Embryonic facial prominence (tissue), 1 donor: ENCODE data around the gene LHFPL3.
"Not testable (repeated sequence)": the region's sequence is repeated elsewhere in the genome, so short reads cannot be mapped to it uniquely, and the experiment has no call there.

Experiments used
- DNase-seq: peaks from one replicate; pipeline ENCODE4 v3.0.0-alpha.2; 2016; ENCODE audit errors: extremely low spot score

The LHFPL3 gene

GRCh38 chr7:104894726-104895521 is 566.5 kb downstream of the LHFPL3 start:
- DNase-seq, result no peak

- no peak for DNase-seq
Observed at GRCh38 chr7:104895522-104896236, 567.3 kb downstream of the LHFPL3 start.

DNA sequence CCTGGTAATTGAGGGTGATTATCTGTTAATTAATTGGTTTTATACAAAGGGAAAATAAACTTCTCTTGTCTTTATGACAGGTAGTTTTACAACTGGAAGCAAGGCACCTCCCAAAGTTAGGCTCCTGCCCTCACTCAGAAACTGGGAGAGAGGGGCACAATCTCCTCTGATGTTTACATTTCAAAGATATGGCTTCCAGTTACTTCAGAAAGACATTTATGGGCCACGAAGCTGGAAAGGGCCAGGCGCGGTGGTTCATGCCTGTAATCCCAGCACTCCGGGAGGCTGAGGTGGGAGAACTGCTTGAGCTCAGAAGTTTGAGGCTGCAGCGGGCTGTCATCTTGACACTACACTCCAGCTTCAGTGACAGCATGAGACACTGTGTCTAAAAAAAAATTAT is 570.0 kb downstream of the LHFPL3 start:
- no peak for DNase-seq

DNA sequence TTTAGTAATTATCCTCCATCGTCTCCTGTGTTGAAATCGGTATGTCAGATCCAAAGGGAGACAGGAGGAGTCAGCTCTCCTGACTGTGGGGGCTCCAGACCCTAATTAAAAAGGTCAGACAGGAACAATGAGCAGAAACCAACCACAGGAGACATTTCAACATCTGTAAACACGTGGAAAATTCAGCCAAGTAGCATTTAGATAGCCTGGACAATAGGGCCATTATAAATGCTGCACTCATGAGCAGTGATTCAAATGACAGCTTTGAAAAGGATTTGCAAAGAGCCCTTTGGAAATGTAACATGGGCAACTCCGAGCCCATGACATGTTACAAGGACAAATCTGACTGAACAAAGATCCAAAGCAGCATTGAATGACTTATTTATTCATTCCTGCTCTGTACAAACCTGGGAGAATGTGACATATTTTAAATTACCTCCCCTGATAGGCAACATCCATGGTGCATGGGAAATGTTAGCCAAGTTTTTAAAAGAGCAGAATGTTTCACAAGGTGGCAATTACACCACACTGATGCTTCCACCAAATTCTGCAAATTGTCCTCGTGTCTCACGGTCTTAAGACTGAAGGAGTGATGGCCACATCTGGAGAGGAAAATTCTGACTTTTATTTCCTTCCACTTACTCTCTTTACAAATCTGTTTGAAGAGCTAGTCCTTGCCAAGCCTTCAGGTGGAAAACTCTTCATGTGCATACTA is 572.3 kb downstream of the LHFPL3 start:
- no peak for DNase-seq

GRCh38 chr7:104901240-104901619 is 572.8 kb downstream of the LHFPL3 start:
- no peak for DNase-seq

GRCh38 chr7:104902183-104902582 is 573.8 kb downstream of the LHFPL3 start:
- no peak for DNase-seq

- no peak for DNase-seq
Observed at GRCh38 chr7:104903044-104903443, 574.6 kb downstream of the LHFPL3 start.

DNA sequence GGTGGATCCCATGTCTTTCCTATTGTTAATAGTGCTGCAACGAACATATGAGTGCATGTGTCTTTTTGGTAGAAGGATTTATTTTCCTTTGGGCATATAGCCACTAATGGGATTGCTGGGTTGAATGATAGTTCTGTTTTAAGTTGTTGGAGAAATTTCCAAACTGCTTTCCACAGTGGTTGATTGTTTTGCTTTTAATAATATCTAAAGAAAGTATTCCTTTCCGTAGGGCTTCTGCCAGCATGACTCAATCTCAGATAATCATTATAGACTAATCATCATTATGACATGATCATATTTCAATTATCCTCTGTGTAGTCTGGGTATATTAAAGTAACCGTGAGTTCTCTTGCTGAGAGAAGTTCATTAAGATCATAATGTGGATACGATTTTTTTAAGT is 575.4 kb downstream of the LHFPL3 start:
- no peak for DNase-seq

DNA sequence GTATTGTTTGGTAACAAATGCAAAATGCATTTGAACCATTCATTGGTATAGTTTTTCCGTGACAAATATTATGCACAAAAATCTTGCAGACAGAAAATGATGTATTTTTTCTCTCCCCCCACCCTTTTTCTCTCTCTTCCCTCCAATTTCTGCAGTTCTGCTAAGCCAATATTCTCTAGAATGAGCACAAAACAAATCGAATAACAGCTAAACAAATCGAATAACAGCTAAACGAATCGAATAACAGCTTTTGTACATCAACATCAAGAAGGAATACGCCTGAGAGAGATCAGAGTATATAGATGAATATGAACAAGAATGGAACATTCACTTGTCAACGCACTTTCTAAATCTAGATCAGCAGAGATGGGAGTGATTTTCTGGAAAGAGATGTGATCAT is 577.6 kb downstream of the LHFPL3 start:
- DNase-seq, result no peak

DNA sequence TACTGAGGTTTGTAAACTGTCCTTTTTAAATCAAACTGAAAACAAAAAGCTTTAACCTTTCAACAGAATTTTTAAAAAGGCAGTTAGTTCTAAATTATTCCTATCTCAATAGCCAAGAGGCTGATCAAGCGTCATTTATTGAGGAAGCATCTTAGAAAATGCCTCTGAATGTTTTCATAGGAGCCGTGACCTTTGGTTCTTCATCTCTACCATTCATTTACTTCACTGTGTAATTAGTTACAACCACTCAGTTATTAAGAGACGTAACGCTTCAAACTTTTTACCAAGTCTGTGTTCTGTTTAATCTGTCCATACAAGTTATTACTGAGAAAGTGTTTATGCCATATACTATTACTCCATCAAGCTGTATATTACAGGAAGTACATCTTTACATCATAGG is 578.2 kb downstream of the LHFPL3 start:
- no peak for DNase-seq

DNA sequence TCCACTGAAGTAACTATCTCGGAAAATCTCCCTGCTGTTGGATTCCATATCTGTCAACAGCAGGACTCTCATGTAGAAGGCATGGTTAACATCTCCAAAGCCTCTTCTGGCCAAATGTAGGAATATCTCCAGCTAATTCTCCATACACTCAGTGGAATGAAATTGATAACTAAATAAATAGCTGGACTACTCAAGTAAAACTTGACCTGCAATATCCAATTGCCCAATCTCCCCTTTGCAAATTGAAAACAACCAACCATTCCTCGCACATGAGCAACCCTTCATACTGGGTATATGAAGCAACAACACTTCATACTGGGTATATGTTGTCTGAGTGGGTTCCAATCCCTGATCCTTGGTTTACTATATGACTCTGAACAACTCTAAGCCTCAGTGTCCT is 580.2 kb downstream of the LHFPL3 start:
- no peak for DNase-seq

GRCh38 chr7:104909096-104909495 is 580.7 kb downstream of the LHFPL3 start:
- DNase-seq, result no peak

DNA sequence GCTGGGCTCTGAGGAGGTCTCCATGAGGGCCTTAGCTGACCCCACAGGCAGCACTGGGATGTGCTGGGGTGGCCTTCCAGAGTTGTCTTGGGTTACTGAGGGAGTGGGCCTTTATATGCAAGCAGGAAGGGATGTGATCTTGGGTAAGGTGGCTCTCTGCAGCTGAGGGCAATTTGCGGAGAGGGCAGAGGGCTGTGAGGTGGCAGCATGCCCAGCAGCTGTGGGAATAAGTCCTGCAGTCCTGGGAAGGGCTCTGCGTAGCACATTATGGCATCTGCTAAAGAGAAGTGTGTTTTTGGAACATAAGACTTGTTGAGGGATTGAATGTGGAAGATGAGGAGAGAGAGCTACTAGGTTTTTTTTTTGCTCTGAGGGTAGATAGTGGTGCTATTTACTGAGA is 586.0 kb downstream of the LHFPL3 start:
- DNase-seq, result no peak

- no peak for DNase-seq
Observed at GRCh38 chr7:104921596-104921995, 593.2 kb downstream of the LHFPL3 start.

DNA sequence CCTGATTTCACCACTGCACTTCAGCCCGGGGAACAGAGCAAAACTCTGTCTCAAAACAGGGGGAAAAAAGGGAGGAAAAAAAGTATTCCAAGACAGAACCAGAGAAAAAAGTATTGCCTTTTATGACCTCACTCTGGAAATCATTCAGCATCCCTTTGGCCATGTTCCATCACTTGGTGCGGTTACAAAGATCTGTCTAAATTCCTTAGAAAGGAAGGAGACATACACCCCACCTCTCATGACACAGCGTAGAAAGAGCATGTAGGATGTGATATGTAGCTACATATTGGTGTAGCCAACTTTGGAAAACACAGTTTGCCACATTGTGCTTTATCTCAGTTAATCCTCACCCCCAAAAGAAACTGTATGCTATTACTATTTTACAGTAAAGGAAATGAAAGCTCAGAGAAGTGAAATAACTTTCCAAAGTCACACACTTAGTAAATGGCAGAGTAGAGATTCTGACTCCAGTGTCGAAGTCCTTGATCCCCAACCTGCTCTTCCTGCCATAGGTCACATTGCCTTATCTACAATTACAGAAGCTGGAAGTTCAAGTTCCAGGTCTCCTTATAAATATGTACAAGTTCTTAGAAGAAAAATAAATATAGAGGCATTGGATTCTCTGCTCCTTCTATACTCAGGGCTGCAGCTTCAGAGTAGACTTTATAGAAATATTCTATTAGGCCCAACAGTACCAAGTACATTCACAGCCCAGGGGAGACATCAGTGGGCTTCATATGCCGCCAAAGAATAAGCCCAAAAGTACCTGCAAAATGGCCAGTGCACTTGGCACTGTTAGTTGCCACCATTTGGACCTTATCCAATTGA is 594.0 kb downstream of the LHFPL3 start:
- no peak for DNase-seq

DNA sequence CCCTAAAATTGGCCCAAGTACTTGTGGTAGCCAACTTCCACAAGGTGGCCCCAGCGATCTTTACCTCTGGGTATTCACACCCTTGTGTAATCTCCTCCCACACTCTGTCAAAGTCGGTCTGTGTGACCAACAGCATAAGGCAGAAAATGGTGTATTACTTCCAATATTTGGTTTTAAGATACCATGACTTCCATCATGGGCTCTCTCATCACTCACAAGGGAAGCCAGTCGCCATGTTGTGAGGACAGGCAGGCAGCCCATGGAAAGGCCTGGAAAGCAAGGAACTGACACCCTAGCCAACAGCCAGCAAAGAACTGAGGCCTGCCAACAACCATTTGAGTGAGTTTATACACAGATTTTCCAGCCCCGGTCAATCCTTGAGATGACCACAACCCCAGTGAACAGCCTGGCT is 594.6 kb downstream of the LHFPL3 start:
- DNase-seq, result no peak

DNA sequence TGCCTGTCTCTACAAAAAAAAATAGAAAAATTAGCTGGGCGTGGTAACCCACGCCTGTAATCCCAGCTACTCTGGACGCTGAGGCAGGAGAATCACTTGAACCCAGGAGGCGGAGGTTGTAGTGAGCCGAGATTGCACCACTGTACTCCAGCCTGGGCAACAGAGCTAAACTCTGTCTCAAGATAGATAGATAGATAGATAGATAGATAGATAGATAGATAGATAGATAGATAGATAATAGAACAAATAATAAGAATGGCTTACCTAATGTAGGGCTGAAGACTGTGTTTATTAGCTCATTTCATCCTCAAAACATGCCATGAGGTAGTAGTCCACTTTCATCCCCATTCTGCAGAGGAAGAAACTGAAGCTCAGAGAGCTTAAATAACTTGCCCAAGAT is 597.8 kb downstream of the LHFPL3 start:
- DNase-seq, result not testable (repeated sequence)

- no peak for DNase-seq
Observed at GRCh38 chr7:104926601-104927041, 598.2 kb downstream of the LHFPL3 start.

DNA sequence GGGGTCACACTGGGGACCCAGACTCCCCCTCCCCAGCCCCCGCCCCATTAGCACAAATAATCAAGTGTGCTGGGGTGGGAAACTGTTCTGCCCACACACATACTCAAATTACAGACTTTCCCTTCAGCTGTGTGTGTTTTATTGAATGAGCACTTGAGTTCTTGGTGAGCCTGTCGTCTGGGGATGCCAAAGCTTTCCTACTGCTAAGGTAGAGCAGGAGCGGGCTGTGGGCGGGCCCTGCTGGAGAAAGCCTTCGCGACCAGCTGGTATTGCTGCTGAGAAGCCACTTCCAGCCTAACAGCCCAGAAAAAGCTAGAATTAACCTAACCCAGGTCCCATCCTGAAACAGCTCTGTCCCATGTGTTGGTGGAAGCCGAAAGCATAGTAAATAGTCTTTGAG is 598.7 kb downstream of the LHFPL3 start:
- DNase-seq, result no peak

- DNase-seq, result no peak
Observed at GRCh38 chr7:104928721-104929400, 600.5 kb downstream of the LHFPL3 start.

- no peak for DNase-seq
Observed at GRCh38 chr7:104929921-104930320, 601.5 kb downstream of the LHFPL3 start.
